Measurements from ENCODE around the gene ROBO2. TPM values are rescaled to one million over a fixed set of nuclear protein-coding genes. Genes with fewer than 3 reads are reported as not detected.
A peak's percentile ranks its signal among the peaks of the same experiment; 100 is the strongest.

ROBO2 gene
- total and polyA plus RNA-seq, 8 donors = 0.65 to 4.3 (median 1.6) TPM

GRCh38 chr3:77684115-77684514 is 644.2 kb downstream of the ROBO2 start:
- intact Hi-C loops (cut with DNase I) = no loop called here
- H3K9me3 ChIP-seq = no peaks in the 10 kb centered on the region
- FAIRE-seq (peak; percentile 39), DNase-seq (no peak), ATAC-seq (no peak)
- no peak overlapping the region for H3K4me3 ChIP-seq
- H3K4me1 ChIP-seq = no peaks in the 10 kb centered on the region
- H3K36me3 ChIP-seq = no peaks in the 10 kb centered on the region
- H3K27ac ChIP-seq = no peak overlapping the region
- TF ChIP-seq, protein P1, sequence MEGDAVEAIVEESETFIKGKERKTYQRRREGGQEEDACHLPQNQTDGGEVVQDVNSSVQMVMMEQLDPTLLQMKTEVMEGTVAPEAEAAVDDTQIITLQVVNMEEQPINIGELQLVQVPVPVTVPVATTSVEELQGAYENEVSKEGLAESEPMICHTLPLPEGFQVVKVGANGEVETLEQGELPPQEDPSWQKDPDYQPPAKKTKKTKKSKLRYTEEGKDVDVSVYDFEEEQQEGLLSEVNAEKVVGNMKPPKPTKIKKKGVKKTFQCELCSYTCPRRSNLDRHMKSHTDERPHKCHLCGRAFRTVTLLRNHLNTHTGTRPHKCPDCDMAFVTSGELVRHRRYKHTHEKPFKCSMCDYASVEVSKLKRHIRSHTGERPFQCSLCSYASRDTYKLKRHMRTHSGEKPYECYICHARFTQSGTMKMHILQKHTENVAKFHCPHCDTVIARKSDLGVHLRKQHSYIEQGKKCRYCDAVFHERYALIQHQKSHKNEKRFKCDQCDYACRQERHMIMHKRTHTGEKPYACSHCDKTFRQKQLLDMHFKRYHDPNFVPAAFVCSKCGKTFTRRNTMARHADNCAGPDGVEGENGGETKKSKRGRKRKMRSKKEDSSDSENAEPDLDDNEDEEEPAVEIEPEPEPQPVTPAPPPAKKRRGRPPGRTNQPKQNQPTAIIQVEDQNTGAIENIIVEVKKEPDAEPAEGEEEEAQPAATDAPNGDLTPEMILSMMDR (IDR thresholded peaks at IDR 0.05) = no peak
- H3K27me3 ChIP-seq = no peaks in the 10 kb centered on the region

DNA sequence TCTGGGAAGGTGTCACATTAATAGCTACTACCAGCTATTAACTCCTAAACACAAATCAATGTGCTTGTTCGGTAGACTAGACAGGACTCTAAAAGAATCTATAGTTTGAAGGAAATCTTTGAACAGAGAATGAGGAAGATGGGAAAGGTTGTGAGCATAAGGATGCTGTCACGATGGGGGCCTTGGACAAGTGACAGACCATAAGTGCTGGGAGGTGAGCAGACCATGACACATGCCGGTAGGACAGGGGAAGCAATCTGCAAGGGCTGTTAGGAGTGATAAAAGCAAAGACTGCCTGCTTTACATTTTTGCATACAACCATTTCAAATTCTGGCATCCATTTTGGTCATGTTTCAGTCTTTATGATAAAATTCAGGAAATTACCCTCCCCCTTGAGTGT is 645.8 kb downstream of the ROBO2 start:
- no peak overlapping the region for H3K27ac ChIP-seq
- no peak for ATAC-seq
- TF ChIP-seq, protein P1 (IDR thresholded peaks at IDR 0.05) = no peak
- intact Hi-C loops (cut with DNase I) = no loop called here
- no peaks in the 10 kb centered on the region for H3K9me3 ChIP-seq
- no peak for FAIRE-seq
- H3K36me3 ChIP-seq = no peaks in the 10 kb centered on the region
- DNase-seq = no peak
- H3K27me3 ChIP-seq = no peaks in the 10 kb centered on the region
- 52 to 68% methylated on average over 3 of the region's 3 CpGs for WGBS, 2 donors
- H3K4me1 ChIP-seq = no peaks in the 10 kb centered on the region
- H3K4me3 ChIP-seq = no peak overlapping the region

- TF ChIP-seq, protein P1 (IDR thresholded peaks at IDR 0.05) = no peak
- no peak overlapping the region for H3K4me3 ChIP-seq
- H3K27me3 ChIP-seq = no peaks in the 10 kb centered on the region
- WGBS, 2 donors = 13 to 26% methylated on average over 2 of the region's 2 CpGs
- H3K9me3 ChIP-seq = no peaks in the 10 kb centered on the region
- no peaks in the 10 kb centered on the region for H3K4me1 ChIP-seq
- FAIRE-seq (no peak), DNase-seq (no peak), ATAC-seq (no peak)
- H3K36me3 ChIP-seq = no peaks in the 10 kb centered on the region
- no peak overlapping the region for H3K27ac ChIP-seq
- intact Hi-C loops (cut with DNase I) = no loop called here
Measured at GRCh38 chr3:77686560-77686959, 646.7 kb downstream of the ROBO2 start.

DNA sequence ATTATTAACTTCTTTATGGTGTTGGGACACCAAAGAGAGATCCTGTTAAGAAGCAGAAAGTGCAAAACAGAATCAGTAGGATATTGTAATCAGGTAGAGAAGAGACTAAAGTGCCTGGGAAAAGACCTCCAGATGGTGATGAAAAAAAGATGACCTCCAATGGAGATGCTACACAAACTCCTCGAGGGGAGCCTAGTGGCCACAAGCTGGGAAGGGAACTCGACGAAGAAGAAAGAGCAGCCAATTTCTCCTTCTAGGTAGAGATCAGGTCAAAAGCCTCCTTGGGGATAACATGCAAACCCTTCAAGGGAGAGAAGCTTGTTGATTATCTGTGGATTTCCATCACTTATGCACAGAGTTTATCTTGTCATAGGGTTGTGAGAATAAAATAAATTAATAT is 647.6 kb downstream of the ROBO2 start:
- intact Hi-C loops (cut with DNase I) = no loop called here
- no peaks in the 10 kb centered on the region for H3K4me1 ChIP-seq
- TF ChIP-seq, protein P1 (IDR thresholded peaks at IDR 0.05) = no peak
- no peaks in the 10 kb centered on the region for H3K36me3 ChIP-seq
- WGBS, 2 donors = 44 to 57% methylated on average over 3 of the region's 3 CpGs
- H3K9me3 ChIP-seq = no peaks in the 10 kb centered on the region
- H3K4me3 ChIP-seq = no peak overlapping the region
- no peaks in the 10 kb centered on the region for H3K27me3 ChIP-seq
- H3K27ac ChIP-seq = no peak overlapping the region
- ATAC-seq (no peak), DNase-seq (no peak), FAIRE-seq (no peak)

DNA sequence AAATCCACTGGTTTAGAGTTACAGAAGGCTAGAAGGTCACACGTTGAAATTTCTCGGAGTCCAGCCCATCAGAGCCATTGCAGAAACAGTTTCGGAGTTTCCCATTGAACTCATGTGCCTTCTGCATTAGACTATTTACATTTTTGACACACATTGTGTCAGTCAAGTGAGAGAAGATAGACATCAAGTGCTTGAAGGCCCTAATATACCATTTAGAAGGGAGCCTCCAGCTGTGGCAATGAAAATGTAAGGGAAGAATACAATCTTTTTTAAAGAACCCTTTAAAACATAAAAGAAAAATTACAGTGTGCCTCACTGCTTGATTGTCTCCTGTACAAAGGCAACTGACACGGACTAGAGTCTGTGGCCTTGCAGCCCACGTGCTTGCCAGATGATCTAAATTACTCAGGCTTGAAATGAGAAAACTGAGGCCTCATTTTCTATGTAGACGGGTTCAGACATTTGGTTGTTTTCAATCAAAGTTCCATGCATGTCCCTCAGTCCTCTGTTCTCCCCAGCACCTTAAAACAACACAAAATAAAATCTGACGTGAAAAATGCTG is 650.5 kb downstream of the ROBO2 start:
- ATAC-seq (no peak), FAIRE-seq (no peak), DNase-seq (no peak)
- no peaks in the 10 kb centered on the region for H3K36me3 ChIP-seq
- WGBS, 2 donors = 51 to 68% methylated on average over 7 of the region's 7 CpGs
- H3K27me3 ChIP-seq = no peaks in the 10 kb centered on the region
- no peak overlapping the region for H3K4me3 ChIP-seq
- H3K9me3 ChIP-seq = no peaks in the 10 kb centered on the region
- intact Hi-C loops (cut with DNase I) = no loop called here
- H3K4me1 ChIP-seq = no peaks in the 10 kb centered on the region
- H3K27ac ChIP-seq = no peak overlapping the region
- TF ChIP-seq, protein P1 (IDR thresholded peaks at IDR 0.05) = no peak

Data from pancreas (tissue), 10 donors.